HL-60 (cell line): ENCODE results near the gene KIAA1671.

Source experiments
- DNase-seq, 2 experiments: peaks; one replicate each; pipeline ENCODE4 v3.0.0-alpha.2; 2010 to 2020; ENCODE audit warnings: low read depth in 1 of 2, low spot score in 1 of 2
- H3K27ac ChIP-seq: fragments of 250-450 bp; sonication (Bioruptor Pico); replicated peaks from 2 replicates; pipeline ENCODE4 v1.5.1; 2020; ENCODE audit warnings: mild to moderate bottlenecking, moderate library complexity
- H3K27me3 ChIP-seq: fragments of 250-450 bp; sonication (Bioruptor Pico); 2 replicates; pipeline ENCODE4 v1.5.1; 2021; ENCODE audit warnings: mild to moderate bottlenecking, moderate library complexity; ENCODE audit not compliant: insufficient read depth, poor library complexity, severe bottlenecking
- H3K4me3 ChIP-seq: replicated peaks from 2 replicates; pipeline ENCODE4 v1.5.1; 2011; ENCODE audit warnings: mild to moderate bottlenecking, control low read depth, low read length; ENCODE audit not compliant: insufficient read depth
- GABPA ChIP-seq: IDR thresholded peaks from 2 replicates; pipeline ENCODE4 v1.6.1; 2012; ENCODE audit warnings: low read depth
- POLR2AphosphoS5 ChIP-seq: IDR thresholded peaks from 2 replicates; pipeline ENCODE4 v1.6.1; 2012; ENCODE audit warnings: low read depth
- SPI1 ChIP-seq: IDR thresholded peaks from 2 replicates; pipeline ENCODE4 v1.6.1; 2012; ENCODE audit warnings: low read depth, mild to moderate bottlenecking, borderline replicate concordance
- TF ChIP-seq, protein P1 (sequence below): IDR thresholded peaks from one replicate; pipeline ENCODE4 v1.5.1; 2011; ENCODE audit warnings: low read length, control low read depth, inconsistent platforms; ENCODE audit not compliant: insufficient read depth
- TF ChIP-seq, protein P2 (sequence below): IDR thresholded peaks from 2 replicates; pipeline ENCODE4 v1.6.1; 2012; ENCODE audit warnings: low read depth; ENCODE audit not compliant: insufficient replicate concordance

The KIAA1671 gene

DNA sequence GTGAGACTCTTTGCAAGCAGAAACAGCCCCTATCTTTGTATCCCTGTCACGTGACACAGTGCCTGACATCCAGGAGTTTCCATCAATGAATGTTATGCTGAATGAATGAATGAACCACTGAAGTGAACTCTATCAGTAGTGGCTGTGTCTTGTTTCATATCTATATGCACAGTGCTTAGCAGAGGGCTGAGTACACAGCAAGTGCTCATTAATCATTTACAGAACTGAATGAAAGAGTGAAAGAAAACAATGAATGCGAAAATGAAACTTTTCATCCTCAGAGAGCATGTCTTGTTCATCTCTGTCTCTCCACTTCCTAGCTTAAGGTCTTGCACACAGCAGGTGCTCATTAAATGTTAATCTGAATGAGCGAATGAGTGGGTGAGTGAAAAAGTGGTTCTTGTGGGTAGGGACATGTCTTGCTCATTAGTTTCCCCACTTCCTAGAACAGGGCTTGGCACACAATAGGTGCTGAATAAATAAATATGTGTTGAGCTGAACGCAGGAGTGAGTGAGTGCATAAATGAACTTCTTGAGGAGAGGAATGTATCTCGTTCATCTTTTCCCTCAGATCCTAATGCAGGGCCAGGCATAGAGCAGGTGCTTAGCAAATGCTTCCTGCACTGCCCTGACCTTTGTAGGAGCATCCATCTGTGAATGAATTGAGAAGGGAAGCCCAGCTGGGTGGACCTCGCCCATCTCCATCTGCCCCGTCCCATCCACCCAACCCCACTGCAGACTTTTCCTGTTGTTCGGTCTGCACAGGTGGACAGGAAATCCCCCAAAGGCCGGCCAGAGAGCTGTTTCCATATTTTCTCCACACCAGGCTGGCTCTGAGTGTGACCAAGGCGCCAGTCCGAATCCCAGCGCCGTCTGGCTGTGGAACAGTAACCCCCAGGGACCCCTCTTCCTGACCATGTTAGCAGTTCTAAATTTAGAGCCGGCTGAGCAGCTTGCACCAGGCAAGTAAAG, 133.7 kb downstream of the KIAA1671 start:
- H3K27me3 ChIP-seq: peaks cover 3% of the 10 kb centered on the region
- TF ChIP-seq, protein P1, sequence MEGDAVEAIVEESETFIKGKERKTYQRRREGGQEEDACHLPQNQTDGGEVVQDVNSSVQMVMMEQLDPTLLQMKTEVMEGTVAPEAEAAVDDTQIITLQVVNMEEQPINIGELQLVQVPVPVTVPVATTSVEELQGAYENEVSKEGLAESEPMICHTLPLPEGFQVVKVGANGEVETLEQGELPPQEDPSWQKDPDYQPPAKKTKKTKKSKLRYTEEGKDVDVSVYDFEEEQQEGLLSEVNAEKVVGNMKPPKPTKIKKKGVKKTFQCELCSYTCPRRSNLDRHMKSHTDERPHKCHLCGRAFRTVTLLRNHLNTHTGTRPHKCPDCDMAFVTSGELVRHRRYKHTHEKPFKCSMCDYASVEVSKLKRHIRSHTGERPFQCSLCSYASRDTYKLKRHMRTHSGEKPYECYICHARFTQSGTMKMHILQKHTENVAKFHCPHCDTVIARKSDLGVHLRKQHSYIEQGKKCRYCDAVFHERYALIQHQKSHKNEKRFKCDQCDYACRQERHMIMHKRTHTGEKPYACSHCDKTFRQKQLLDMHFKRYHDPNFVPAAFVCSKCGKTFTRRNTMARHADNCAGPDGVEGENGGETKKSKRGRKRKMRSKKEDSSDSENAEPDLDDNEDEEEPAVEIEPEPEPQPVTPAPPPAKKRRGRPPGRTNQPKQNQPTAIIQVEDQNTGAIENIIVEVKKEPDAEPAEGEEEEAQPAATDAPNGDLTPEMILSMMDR: no peak
- TF ChIP-seq, protein P2, sequence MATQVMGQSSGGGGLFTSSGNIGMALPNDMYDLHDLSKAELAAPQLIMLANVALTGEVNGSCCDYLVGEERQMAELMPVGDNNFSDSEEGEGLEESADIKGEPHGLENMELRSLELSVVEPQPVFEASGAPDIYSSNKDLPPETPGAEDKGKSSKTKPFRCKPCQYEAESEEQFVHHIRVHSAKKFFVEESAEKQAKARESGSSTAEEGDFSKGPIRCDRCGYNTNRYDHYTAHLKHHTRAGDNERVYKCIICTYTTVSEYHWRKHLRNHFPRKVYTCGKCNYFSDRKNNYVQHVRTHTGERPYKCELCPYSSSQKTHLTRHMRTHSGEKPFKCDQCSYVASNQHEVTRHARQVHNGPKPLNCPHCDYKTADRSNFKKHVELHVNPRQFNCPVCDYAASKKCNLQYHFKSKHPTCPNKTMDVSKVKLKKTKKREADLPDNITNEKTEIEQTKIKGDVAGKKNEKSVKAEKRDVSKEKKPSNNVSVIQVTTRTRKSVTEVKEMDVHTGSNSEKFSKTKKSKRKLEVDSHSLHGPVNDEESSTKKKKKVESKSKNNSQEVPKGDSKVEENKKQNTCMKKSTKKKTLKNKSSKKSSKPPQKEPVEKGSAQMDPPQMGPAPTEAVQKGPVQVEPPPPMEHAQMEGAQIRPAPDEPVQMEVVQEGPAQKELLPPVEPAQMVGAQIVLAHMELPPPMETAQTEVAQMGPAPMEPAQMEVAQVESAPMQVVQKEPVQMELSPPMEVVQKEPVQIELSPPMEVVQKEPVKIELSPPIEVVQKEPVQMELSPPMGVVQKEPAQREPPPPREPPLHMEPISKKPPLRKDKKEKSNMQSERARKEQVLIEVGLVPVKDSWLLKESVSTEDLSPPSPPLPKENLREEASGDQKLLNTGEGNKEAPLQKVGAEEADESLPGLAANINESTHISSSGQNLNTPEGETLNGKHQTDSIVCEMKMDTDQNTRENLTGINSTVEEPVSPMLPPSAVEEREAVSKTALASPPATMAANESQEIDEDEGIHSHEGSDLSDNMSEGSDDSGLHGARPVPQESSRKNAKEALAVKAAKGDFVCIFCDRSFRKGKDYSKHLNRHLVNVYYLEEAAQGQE: no peak
- TF ChIP-seq GABPA (no peak), SPI1 (no peak), POLR2AphosphoS5 (no peak)
- no peak overlapping the region for H3K27ac ChIP-seq
- DNase-seq: no peak
- H3K4me3 ChIP-seq: no peak overlapping the region

DNA sequence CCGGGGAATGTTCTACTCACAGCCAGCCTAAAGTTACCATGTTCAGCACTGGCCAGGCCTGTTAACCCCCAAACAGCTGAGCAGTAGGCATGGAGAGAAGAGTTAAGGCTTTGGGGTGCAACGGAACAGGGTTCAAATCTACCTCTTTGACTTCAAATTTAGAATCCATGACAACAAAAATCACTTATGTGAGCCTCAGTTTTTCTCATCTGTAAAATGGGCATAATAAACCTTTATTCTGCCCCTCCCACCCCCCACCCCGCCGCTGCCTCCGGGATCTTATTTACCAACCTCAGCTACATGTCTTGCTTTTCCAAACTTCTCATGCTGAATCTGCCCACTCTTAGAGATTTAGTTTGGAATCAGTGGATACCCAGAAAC, 134.4 kb downstream of the KIAA1671 start:
- no peak for TF ChIP-seq SPI1
- no peak for TF ChIP-seq GABPA
- TF ChIP-seq, protein P1: no peak
- TF ChIP-seq, protein P2: no peak
- no peak for TF ChIP-seq POLR2AphosphoS5
- Histone ChIP-seq H3K4me3 (no peak overlapping the region), H3K27me3 (peaks cover 3% of the 10 kb centered on the region), H3K27ac (no peak overlapping the region)
- DNase-seq: no peak

DNA sequence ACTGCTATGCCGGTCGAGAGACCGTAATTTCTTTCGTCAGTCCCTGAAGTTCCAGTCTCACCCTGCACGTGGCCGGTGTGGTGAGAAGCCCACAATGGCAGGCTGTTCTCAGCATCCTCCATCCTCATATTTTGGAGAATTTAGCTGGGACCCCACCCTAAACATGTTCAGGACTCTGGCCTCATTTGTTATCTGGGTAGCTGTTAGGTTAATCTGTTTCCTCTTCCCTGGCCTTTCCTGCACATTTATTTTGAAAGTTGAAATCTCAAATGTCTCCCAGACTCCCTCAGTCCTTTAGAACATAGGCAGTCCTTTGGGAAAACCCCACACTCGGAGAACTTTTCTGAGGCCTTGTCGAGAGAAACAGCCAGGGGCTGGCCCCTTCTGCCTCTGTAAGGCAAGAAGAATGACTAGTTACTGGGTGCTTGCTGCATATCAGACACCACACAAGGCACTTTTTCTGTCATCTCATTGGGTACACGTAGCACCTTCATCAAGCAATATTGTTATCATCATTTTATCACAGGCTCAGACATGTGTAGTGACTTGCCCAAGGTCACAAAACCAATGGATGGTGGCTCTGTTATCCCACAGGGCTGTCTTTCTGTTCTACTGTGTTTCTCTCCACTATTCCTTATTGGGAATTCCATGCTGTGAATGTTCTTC, 137.8 kb downstream of the KIAA1671 start:
- no peak for DNase-seq
- TF ChIP-seq GABPA: no peak
- TF ChIP-seq, protein P1: no peak
- no peak for TF ChIP-seq POLR2AphosphoS5
- no peak for TF ChIP-seq SPI1
- TF ChIP-seq, protein P2: no peak
- peaks cover 3% of the 10 kb centered on the region for H3K27me3 ChIP-seq
- no peak overlapping the region for H3K4me3 ChIP-seq
- H3K27ac ChIP-seq: no peak overlapping the region
